ENCODE measurements around the gene AFF1.

- TF ChIP-seq CTCF (IDR thresholded peaks at IDR 0.05) (peak; percentile 84 to 95 (median 86)), POLR2A (IDR thresholded peaks at IDR 0.05) (no peak)
Observed at GRCh38 chr4:87150498-87151261, 215.9 kb downstream of the AFF1 start.
